DOHH2 (cell line): ENCODE results near the gene SLC16A12.

ENCODE experiments used
- EZH2phosphoT487 ChIP-seq: fragments of 200-600 bp; sonication (generic); IDR thresholded peaks from 2 replicates; pipeline ENCODE4 v1.6.1; 2017; ENCODE audit warnings: borderline replicate concordance, mild to moderate bottlenecking, antibody characterized with exemption, low read length, moderate library complexity, mixed read lengths
- TF ChIP-seq, protein P1 (sequence below): fragments of 200-600 bp; sonication (generic); IDR thresholded peaks from one replicate; pipeline ENCODE4 v1.5.1; 2014; ENCODE audit warnings: antibody characterized with exemption, mild to moderate bottlenecking, low read depth, low read length; ENCODE audit not compliant: poor library complexity, severe bottlenecking

DNA sequence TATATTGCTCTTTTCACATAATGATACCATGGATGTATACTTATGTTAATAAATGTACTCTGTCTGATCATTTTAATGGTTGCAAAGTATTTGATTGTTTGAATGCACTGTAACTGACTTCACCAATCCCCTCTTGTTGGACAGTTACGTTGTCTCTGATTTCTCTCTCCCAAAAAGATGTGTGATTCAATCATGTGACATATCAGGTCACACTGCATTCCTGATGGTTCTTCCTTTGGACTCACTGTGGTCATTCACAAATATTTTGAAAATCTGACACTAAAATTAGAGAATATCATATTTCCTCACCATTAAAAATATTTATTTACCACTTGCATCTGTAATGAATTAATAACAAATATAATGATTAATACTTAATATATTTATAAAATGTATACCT is 22.2 kb downstream of the SLC16A12 start:
- TF ChIP-seq, protein P1, sequence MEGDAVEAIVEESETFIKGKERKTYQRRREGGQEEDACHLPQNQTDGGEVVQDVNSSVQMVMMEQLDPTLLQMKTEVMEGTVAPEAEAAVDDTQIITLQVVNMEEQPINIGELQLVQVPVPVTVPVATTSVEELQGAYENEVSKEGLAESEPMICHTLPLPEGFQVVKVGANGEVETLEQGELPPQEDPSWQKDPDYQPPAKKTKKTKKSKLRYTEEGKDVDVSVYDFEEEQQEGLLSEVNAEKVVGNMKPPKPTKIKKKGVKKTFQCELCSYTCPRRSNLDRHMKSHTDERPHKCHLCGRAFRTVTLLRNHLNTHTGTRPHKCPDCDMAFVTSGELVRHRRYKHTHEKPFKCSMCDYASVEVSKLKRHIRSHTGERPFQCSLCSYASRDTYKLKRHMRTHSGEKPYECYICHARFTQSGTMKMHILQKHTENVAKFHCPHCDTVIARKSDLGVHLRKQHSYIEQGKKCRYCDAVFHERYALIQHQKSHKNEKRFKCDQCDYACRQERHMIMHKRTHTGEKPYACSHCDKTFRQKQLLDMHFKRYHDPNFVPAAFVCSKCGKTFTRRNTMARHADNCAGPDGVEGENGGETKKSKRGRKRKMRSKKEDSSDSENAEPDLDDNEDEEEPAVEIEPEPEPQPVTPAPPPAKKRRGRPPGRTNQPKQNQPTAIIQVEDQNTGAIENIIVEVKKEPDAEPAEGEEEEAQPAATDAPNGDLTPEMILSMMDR: no peak
- TF ChIP-seq EZH2phosphoT487: no peak
